Brain microvascular endothelial cell (primary cell): ENCODE measurements around the gene PLAC1.

Source experiments
- DNase-seq: peaks from one replicate; pipeline ENCODE4 v3.0.0-alpha.2; 2020
- H3K27ac ChIP-seq: fragments of 250-450 bp; sonication (Bioruptor Pico); 2 replicates; pipeline ENCODE4 v1.5.1; 2020; ENCODE audit warnings: mild to moderate bottlenecking, moderate library complexity
- H3K27me3 ChIP-seq: fragments of 250-450 bp; sonication (Bioruptor Pico); replicated peaks from 2 replicates; pipeline ENCODE4 v1.5.1; 2020; ENCODE audit warnings: mild to moderate bottlenecking
- H3K36me3 ChIP-seq: fragments of 250-450 bp; sonication (Bioruptor Pico); replicated peaks from 2 replicates; pipeline ENCODE4 v1.5.1; 2020; ENCODE audit warnings: mild to moderate bottlenecking
- H3K4me3 ChIP-seq: 2 replicates; pipeline ENCODE4 v1.5.1; 2011; ENCODE audit warnings: low read depth, mild to moderate bottlenecking, control low read depth, low read length, moderate library complexity
- in situ Hi-C: cut with HindIII; loops from 2 replicates; pipeline ENCODE4 v1.10.0; 2017; ENCODE audit warnings: low sequenced_read_pairs, low pct_ligation_motif_present
- TF ChIP-seq, protein P1 (sequence below): IDR thresholded peaks from 2 replicates; pipeline ENCODE4 v1.5.1; 2011; ENCODE audit warnings: low read depth, mild to moderate bottlenecking, moderate library complexity, low read length, control low read depth, inconsistent platforms; ENCODE audit errors: missing control alignments

Gene PLAC1

DNA sequence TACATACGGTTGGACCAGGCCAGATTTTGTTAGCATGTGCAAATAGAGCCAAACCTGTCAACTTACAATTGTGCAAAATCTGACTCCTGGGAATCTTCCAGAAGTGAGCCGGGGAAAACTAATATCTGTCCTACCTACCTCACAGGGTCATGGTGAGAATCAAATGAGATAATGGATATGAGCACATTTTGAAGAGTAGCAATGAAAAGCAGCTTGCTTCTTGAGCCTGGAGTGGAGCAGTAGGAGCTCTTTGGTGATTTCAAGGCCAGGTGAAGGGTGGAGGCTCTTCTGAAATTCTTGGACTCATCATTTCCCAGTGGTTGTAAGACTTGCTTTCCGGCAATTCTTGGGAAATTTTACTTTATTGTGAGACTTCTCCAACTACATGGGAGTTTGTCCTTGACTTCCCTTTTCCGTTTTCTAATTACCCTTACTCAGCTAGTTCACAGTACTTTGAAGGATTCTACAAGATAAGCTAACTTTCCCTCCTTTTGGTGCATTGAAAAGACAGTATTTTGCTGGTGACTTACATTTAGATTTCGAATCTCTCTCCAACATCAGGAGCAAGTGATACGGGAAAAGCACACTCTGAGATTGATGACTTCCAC lies 12.2 kb downstream of the PLAC1 start:
- H3K36me3 ChIP-seq = no peaks in the 10 kb centered on the region
- H3K27me3 ChIP-seq = no peaks in the 10 kb centered on the region
- H3K27ac ChIP-seq = no peak overlapping the region
- H3K4me3 ChIP-seq = no peak overlapping the region
- no peak for DNase-seq
- in situ Hi-C loops = no loop called here
- TF ChIP-seq, protein P1, sequence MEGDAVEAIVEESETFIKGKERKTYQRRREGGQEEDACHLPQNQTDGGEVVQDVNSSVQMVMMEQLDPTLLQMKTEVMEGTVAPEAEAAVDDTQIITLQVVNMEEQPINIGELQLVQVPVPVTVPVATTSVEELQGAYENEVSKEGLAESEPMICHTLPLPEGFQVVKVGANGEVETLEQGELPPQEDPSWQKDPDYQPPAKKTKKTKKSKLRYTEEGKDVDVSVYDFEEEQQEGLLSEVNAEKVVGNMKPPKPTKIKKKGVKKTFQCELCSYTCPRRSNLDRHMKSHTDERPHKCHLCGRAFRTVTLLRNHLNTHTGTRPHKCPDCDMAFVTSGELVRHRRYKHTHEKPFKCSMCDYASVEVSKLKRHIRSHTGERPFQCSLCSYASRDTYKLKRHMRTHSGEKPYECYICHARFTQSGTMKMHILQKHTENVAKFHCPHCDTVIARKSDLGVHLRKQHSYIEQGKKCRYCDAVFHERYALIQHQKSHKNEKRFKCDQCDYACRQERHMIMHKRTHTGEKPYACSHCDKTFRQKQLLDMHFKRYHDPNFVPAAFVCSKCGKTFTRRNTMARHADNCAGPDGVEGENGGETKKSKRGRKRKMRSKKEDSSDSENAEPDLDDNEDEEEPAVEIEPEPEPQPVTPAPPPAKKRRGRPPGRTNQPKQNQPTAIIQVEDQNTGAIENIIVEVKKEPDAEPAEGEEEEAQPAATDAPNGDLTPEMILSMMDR = no peak

DNA sequence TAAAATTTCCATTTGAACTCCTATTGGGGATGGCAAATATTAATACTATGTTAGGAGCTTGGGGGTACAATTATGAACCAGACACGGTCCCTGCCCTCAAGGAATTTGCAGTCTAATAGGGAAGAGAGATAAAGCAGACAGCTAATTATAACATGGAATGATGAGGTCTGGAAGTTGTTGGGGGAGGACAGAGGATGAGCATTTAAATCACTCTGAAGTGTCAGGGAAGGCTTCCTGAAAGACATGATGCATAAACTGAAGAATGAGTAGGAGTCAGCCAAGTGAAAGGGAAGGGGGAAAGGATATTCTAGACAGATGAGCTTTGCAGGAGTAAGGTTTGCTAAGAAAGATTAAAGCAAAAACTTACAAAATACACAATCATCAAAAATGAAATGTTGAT lies 15.9 kb downstream of the PLAC1 start:
- Histone ChIP-seq H3K27me3 (no peaks in the 10 kb centered on the region), H3K4me3 (no peak overlapping the region), H3K36me3 (no peaks in the 10 kb centered on the region), H3K27ac (no peak overlapping the region)
- in situ Hi-C loops = no loop called here
- no peak for DNase-seq
- TF ChIP-seq, protein P1 = no peak

DNA sequence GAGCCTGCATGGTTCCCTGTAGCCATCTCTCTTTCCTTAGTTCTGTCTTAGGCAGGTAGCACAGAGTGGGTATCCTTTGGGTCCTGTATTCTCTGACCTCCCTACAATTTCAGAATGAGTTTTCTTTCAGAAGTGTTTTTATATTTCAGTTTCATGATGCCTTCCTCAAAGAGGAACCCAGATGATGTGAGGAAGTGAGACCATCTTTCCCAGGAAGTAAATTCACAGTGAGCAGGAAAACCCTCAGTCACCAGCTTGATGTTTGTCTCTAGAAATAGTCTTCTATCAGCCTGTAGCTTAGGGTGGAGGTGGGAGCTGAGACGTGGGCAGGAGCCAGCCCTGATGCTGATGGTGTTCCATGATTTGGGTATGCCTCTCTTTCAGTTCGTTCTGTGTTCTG lies 16.9 kb downstream of the PLAC1 start:
- no peak overlapping the region for H3K27ac ChIP-seq
- no peak for DNase-seq
- H3K4me3 ChIP-seq = no peak overlapping the region
- in situ Hi-C loops = no loop called here
- TF ChIP-seq, protein P1 = no peak
- no peaks in the 10 kb centered on the region for H3K36me3 ChIP-seq
- no peaks in the 10 kb centered on the region for H3K27me3 ChIP-seq

DNA sequence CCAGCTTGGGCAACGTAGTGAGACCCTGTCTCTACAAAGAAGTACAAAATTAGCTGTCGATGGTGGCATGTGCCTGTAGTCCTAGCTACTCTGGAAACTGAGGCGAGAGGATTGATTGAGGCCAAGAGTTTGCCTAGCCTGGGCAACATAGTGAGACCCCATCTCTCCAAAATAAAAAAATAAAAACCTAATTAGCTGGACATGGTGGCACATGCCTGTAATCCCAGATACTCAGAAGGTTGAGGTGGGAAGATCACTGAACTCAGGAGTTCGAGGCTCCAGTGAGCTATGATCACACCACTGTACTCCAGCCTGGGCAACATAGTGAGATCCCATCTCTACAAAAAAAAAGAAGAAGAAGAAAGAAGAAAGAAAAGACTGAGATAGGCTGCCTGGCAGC lies 17.4 kb downstream of the PLAC1 start:
- no peaks in the 10 kb centered on the region for H3K27me3 ChIP-seq
- no peak overlapping the region for H3K27ac ChIP-seq
- in situ Hi-C loops = no loop called here

DNA sequence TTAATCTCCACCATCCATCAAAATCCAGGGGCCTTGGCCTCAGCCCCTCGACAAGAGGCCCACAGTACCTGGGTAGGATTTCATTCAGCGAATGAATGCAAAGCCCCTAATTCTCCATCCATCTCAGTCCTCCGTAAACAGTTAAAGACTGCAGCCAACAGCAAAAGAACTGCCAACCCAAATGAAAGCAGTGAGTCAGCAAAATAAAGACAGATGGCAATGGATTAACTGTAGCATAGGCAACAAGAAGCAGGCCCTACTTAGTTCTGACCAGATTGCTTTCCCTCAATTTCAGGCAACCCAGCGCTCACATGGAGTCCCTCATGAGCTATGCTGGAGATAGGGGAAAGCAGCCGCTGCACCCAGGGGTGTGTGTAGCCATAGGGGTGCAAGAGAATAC lies 21.4 kb downstream of the PLAC1 start:
- in situ Hi-C loops = no loop called here
- H3K4me3 ChIP-seq = no peak overlapping the region
- DNase-seq = no peak

More for the DNA sequence above, 17.4 kb downstream of the PLAC1 start:
- H3K4me3 ChIP-seq = no peak overlapping the region
- no peak for DNase-seq
- TF ChIP-seq, protein P1 = no peak
- no peaks in the 10 kb centered on the region for H3K36me3 ChIP-seq

More for the DNA sequence above, 21.4 kb downstream of the PLAC1 start:
- no peaks in the 10 kb centered on the region for H3K36me3 ChIP-seq
- H3K27me3 ChIP-seq = no peaks in the 10 kb centered on the region
- no peak overlapping the region for H3K27ac ChIP-seq
- TF ChIP-seq, protein P1 = no peak
